ENCODE measurements around the gene C6orf62.
A peak's percentile ranks its signal among the peaks of the same experiment; 100 is the strongest.
"Not testable (repeated sequence)": the region's sequence is repeated elsewhere in the genome, so short reads cannot be mapped to it uniquely, and the experiment has no call there.

The C6orf62 gene

DNA sequence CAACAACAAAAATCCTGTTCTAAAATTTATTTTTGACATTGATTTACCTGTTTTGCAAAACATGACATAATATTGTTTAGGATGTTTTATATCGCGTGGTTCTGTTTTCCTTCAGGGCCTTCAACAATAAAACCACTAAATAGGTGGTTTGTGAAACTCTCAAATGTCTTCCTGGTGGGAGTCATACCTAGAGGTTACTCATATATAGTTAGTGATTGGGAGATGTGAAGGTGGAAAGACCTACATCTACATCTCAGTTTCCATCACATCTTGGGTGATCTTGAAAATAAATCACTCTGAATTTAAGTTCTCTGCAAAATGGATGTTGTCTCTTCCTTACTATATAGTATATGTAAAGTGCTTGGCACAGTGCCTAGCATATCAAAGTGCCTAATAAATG, 22.9 kb downstream of the C6orf62 start:
- no peaks in the 10 kb centered on the region; the same call in 1 of the 2 replicates for H3K4me1 ChIP-seq (ENCODE audit: control insufficient read depth, insufficient read depth, low read length)
- H3K4me3 ChIP-seq (ENCODE audit: low read depth, low read length): no peak overlapping the region
- no peaks in the 10 kb centered on the region for H3K9me3 ChIP-seq (ENCODE audit: control insufficient read depth, insufficient read depth, low read depth, low read length)
- ChIA-PET CTCF (interaction anchor here (0.6 to 2.7 kb wide), 17 partner anchors 8 to 202 kb away, joined by 3 to 14 read pairs (median 4); partner anchors contain the start of genes ALDH5A1 and KIAA0319), POLR2A (no interaction called here)
- no peak overlapping the region for H3K27ac ChIP-seq (ENCODE audit: extremely low read depth, low read depth, low read length)
- H3K36me3 ChIP-seq (ENCODE audit: control insufficient read depth in 2 of 2, insufficient read depth in 1 of 2, low read length in 2 of 2): peaks cover 5 to 16% of the 10 kb centered on the region in 2 experiments
- no peak for TF ChIP-seq GLIS1 (tag by site-specific recombination; IDR thresholded peaks at IDR 0.05)
- no peak for TF ChIP-seq ZNF792 (tag by site-specific recombination; IDR thresholded peaks at IDR 0.05)
- no peak for TF ChIP-seq ZFP3 (tag by site-specific recombination; IDR thresholded peaks at IDR 0.05; ENCODE audit: low read depth)
- no peak for TF ChIP-seq ZBTB7A (tag by site-specific recombination; IDR thresholded peaks at IDR 0.05; ENCODE audit: low read depth)
- TF ChIP-seq ZNF654 (tag by site-specific recombination; IDR thresholded peaks at IDR 0.05; ENCODE audit: low read depth): no peak
- TF ChIP-seq HOXA7 (CRISPR knock-in tag; IDR thresholded peaks at IDR 0.05; ENCODE audit: borderline replicate concordance): no peak
- TF ChIP-seq ZNF175 (tag by site-specific recombination; IDR thresholded peaks at IDR 0.05): no peak
- TF ChIP-seq ZNF24 (tag by site-specific recombination; IDR thresholded peaks at IDR 0.05): no peak
- TF ChIP-seq ZNF112 (tag by site-specific recombination; IDR thresholded peaks at IDR 0.05): no peak
- TF ChIP-seq ZNF16 (tag by site-specific recombination; IDR thresholded peaks at IDR 0.05; ENCODE audit: low read depth): no peak
- no peak for TF ChIP-seq ZNF140 (tag by site-specific recombination; IDR thresholded peaks at IDR 0.05)
- TF ChIP-seq ZNF560 (tag by site-specific recombination; IDR thresholded peaks at IDR 0.05; ENCODE audit: borderline replicate concordance): no peak
- no peak for TF ChIP-seq ZNF776 (tag by site-specific recombination; IDR thresholded peaks at IDR 0.05; ENCODE audit: borderline replicate concordance)
- TF ChIP-seq ZNF221 (tag by site-specific recombination; IDR thresholded peaks at IDR 0.05; ENCODE audit: borderline replicate concordance): no peak
- TF ChIP-seq, protein P1, sequence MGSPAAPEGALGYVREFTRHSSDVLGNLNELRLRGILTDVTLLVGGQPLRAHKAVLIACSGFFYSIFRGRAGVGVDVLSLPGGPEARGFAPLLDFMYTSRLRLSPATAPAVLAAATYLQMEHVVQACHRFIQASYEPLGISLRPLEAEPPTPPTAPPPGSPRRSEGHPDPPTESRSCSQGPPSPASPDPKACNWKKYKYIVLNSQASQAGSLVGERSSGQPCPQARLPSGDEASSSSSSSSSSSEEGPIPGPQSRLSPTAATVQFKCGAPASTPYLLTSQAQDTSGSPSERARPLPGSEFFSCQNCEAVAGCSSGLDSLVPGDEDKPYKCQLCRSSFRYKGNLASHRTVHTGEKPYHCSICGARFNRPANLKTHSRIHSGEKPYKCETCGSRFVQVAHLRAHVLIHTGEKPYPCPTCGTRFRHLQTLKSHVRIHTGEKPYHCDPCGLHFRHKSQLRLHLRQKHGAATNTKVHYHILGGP (tag by site-specific recombination; IDR thresholded peaks at IDR 0.05): no peak
- TF ChIP-seq, protein P2, sequence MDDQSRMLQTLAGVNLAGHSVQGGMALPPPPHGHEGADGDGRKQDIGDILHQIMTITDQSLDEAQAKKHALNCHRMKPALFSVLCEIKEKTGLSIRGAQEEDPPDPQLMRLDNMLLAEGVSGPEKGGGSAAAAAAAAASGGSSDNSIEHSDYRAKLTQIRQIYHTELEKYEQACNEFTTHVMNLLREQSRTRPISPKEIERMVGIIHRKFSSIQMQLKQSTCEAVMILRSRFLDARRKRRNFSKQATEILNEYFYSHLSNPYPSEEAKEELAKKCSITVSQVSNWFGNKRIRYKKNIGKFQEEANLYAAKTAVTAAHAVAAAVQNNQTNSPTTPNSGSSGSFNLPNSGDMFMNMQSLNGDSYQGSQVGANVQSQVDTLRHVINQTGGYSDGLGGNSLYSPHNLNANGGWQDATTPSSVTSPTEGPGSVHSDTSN (CRISPR knock-in tag; IDR thresholded peaks at IDR 0.05): no peak
- TF ChIP-seq, protein P3, sequence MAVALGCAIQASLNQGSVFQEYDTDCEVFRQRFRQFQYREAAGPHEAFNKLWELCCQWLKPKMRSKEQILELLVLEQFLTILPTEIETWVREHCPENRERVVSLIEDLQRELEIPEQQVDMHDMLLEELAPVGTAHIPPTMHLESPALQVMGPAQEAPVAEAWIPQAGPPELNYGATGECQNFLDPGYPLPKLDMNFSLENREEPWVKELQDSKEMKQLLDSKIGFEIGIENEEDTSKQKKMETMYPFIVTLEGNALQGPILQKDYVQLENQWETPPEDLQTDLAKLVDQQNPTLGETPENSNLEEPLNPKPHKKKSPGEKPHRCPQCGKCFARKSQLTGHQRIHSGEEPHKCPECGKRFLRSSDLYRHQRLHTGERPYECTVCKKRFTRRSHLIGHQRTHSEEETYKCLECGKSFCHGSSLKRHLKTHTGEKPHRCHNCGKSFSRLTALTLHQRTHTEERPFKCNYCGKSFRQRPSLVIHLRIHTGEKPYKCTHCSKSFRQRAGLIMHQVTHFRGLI (tag by site-specific recombination; IDR thresholded peaks at IDR 0.05): no peak
- no peak for TF ChIP-seq KLF9 (tag by site-specific recombination; IDR thresholded peaks at IDR 0.05; ENCODE audit: low read depth)

DNA sequence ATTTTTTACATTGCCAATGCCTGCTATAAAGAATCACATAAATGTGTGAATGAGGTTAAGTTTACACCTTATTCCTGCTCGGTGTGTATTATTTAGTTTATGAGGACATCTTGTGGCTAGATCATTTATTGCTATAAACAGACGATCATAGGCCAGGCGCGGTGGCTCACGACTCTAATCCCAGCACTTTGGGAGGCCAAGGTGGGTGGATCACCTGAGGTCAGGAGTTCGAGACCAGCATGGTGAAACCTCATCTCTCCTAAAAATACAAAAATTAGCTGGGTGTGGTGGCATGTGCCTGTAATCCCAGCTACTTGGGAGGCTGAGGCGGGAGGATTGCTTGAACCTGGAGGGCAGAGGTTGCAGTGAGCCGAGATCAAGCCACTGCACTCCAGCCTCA, 23.3 kb downstream of the C6orf62 start:
- 0 out of 2 replicates have a peak, but pooled peaks have one; percentile 35 for TF ChIP-seq ZBTB17 (tag by site-specific recombination; IDR thresholded peaks at IDR 0.05)
- peak; percentile 10; the same call in 1 of the 2 replicates for TF ChIP-seq WT1 (tag by site-specific recombination; IDR thresholded peaks at IDR 0.05)
- TF ChIP-seq ZNF24 (tag by site-specific recombination; IDR thresholded peaks at IDR 0.05): peak; percentile 21; the same call in 1 of the 2 replicates
- TF ChIP-seq, protein P4, sequence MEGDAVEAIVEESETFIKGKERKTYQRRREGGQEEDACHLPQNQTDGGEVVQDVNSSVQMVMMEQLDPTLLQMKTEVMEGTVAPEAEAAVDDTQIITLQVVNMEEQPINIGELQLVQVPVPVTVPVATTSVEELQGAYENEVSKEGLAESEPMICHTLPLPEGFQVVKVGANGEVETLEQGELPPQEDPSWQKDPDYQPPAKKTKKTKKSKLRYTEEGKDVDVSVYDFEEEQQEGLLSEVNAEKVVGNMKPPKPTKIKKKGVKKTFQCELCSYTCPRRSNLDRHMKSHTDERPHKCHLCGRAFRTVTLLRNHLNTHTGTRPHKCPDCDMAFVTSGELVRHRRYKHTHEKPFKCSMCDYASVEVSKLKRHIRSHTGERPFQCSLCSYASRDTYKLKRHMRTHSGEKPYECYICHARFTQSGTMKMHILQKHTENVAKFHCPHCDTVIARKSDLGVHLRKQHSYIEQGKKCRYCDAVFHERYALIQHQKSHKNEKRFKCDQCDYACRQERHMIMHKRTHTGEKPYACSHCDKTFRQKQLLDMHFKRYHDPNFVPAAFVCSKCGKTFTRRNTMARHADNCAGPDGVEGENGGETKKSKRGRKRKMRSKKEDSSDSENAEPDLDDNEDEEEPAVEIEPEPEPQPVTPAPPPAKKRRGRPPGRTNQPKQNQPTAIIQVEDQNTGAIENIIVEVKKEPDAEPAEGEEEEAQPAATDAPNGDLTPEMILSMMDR (tag by site-specific recombination; IDR thresholded peaks at IDR 0.05): peak; percentile 67; the same call in 1 of the 2 replicates
- peak; percentile 74 for TF ChIP-seq ZFHX2 (tag by site-specific recombination; conservative IDR thresholded peaks at IDR 0.05)
- peak; percentile 13; the same call in 1 of the 2 replicates for TF ChIP-seq GLIS1 (tag by site-specific recombination; IDR thresholded peaks at IDR 0.05)
- peak; percentile 65 for TF ChIP-seq EGR2 (tag by site-specific recombination; IDR thresholded peaks at IDR 0.05; ENCODE audit: low read depth)
- peak; percentile 51; the same call in 1 of the 2 replicates for TF ChIP-seq ZNF660 (tag by site-specific recombination; IDR thresholded peaks at IDR 0.05)
- peak; percentile 93 for TF ChIP-seq ZNF654 (tag by site-specific recombination; IDR thresholded peaks at IDR 0.05; ENCODE audit: low read depth)
- TF ChIP-seq, protein P5, sequence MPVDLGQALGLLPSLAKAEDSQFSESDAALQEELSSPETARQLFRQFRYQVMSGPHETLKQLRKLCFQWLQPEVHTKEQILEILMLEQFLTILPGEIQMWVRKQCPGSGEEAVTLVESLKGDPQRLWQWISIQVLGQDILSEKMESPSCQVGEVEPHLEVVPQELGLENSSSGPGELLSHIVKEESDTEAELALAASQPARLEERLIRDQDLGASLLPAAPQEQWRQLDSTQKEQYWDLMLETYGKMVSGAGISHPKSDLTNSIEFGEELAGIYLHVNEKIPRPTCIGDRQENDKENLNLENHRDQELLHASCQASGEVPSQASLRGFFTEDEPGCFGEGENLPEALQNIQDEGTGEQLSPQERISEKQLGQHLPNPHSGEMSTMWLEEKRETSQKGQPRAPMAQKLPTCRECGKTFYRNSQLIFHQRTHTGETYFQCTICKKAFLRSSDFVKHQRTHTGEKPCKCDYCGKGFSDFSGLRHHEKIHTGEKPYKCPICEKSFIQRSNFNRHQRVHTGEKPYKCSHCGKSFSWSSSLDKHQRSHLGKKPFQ (tag by site-specific recombination; IDR thresholded peaks at IDR 0.05): peak; percentile 81
- H3K4me1 ChIP-seq (ENCODE audit: control insufficient read depth, insufficient read depth, low read length); H3K9me3 ChIP-seq (ENCODE audit: control insufficient read depth, insufficient read depth, low read depth, low read length); H3K4me3 ChIP-seq (ENCODE audit: low read depth, low read length); H3K27ac ChIP-seq (ENCODE audit: extremely low read depth, low read depth, low read length); POLR2A ChIA-PET: not testable (repeated sequence)
- CTCF ChIA-PET: interaction anchor here (0.6 to 2.7 kb wide), 18 partner anchors 9 to 201 kb away, joined by 3 to 15 read pairs (median 4); partner anchors contain the start of genes ALDH5A1 and KIAA0319
- peaks cover 3 to 12% of the 10 kb centered on the region in 2 experiments for H3K36me3 ChIP-seq (ENCODE audit: control insufficient read depth in 2 of 2, insufficient read depth in 1 of 2, low read length in 2 of 2)

Measured in HEK293 (cell line).